Measurements from ENCODE around the gene INSRR. TPM values are rescaled to one million over a fixed set of nuclear protein-coding genes. Genes with fewer than 3 reads are reported as not detected.

Gene INSRR
- total RNA-seq, 1 experiment from 2014 or later, result not detected

- CTCF ChIA-PET, result interaction anchor here (0.7 kb wide), 1 partner anchor 226 kb away, joined by 3 read pairs; no protein-coding TSS in a partner anchor
- in situ Hi-C loops (cut with HindIII; ENCODE audit: low pct_unique_long_range_greater_than_20kb, low sequenced_read_pairs) (no loop called here), intact Hi-C loops (cut with micrococcal nuclease; ENCODE audit: unreplicated experiment) (no loop called here)
- H3K9me3 ChIP-seq (ENCODE audit: control insufficient read depth, insufficient read depth, low read depth, low read length), result no peaks in the 10 kb centered on the region
- no peaks in the 10 kb centered on the region for H3K27me3 ChIP-seq (ENCODE audit: control insufficient read depth, insufficient read depth, low read length)
- no peaks in the 10 kb centered on the region for H3K36me3 ChIP-seq (ENCODE audit: control insufficient read depth, insufficient read depth, low read length)
- H3K4me3 ChIP-seq (ENCODE audit: low read depth in 2 of 2, low read length in 2 of 2), result peak overlapping the region; percentile 30 to 52
- POLR2A ChIA-PET, result interaction anchor here (0.6 kb wide), 1 partner anchor 23 kb away, joined by 6 read pairs; no protein-coding TSS in a partner anchor
- peak overlapping the region; percentile 52; the same call in 1 of the 2 replicates for H3K27ac ChIP-seq (ENCODE audit: low read length)
- peaks cover 5% of the 10 kb centered on the region; the same call in 1 of the 2 replicates for H3K4me1 ChIP-seq (ENCODE audit: control insufficient read depth, insufficient read depth, low read length)
- BruUV-seq (replicated peaks), result no TSS peak
- TF ChIP-seq POLR2AphosphoS5 (IDR thresholded peaks at IDR 0.05; ENCODE audit: low read depth, low read length), result no peak
- TF ChIP-seq SIN3A (IDR thresholded peaks at IDR 0.05; ENCODE audit: borderline replicate concordance, insufficient read depth, low read depth, low read length), result no peak
- TF ChIP-seq CTCF (IDR thresholded peaks at IDR 0.05), result no peak
- TF ChIP-seq TCF7L2 (IDR thresholded peaks at IDR 0.05; ENCODE audit: low read depth, low read length), result no peak
- TF ChIP-seq REST (IDR thresholded peaks at IDR 0.05; ENCODE audit: insufficient read depth in 1 of 2, low read depth in 2 of 2, low read length in 1 of 2), result no peak
- ATAC-seq (no peak), DNase-seq (ENCODE audit: low read depth, low spot score) (no peak)
Measured at GRCh38 chr1:156813298-156813697, 45.6 kb downstream of the INSRR start.

- POLR2A ChIA-PET, result interaction anchor here (0.6 kb wide), 1 partner anchor 22 kb away, joined by 6 read pairs; no protein-coding TSS in a partner anchor
- BruUV-seq (replicated peaks), result no TSS peak
Measured at GRCh38 chr1:156812293-156812990, 46.5 kb downstream of the INSRR start.

DNA sequence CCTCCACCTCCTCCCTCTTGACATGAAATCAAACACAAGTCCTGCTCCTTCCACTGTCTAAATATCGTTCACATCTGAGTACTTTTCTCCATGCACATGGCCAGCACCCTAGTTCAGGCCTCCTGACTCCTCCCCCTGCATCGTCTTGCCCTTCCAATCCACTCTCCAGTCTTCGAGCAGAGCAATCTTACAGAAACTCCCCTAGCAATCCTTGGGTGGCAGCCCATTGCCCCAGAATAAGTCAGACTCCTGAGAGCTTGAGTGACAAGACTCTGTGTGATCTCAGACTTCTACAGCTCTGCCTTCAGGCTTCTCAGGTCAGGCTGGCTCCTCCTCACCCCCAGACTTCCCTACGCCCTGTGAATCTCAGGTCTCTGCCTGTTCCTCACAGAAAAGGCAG lies 47.7 kb downstream of the INSRR start:
- Histone ChIP-seq H3K4me1 (ENCODE audit: control insufficient read depth, insufficient read depth, low read length) (peaks cover 5% of the 10 kb centered on the region; the same call in 1 of the 2 replicates), H3K27ac (ENCODE audit: low read length) (no peak overlapping the region), H3K9me3 (ENCODE audit: control insufficient read depth, insufficient read depth, low read depth, low read length) (no peaks in the 10 kb centered on the region), H3K4me3 (ENCODE audit: low read depth in 2 of 2, low read length in 2 of 2) (no peak overlapping the region), H3K27me3 (ENCODE audit: control insufficient read depth, insufficient read depth, low read length) (no peaks in the 10 kb centered on the region), H3K36me3 (ENCODE audit: control insufficient read depth, insufficient read depth, low read length) (no peaks in the 10 kb centered on the region)
- POLR2A ChIA-PET, result no interaction called here
- CTCF ChIA-PET, result no interaction called here
- intact Hi-C loops (cut with micrococcal nuclease; ENCODE audit: unreplicated experiment), result no loop called here
- BruUV-seq (replicated peaks), result no TSS peak
- DNase-seq (ENCODE audit: low read depth, low spot score) (no peak), ATAC-seq (no peak)
- in situ Hi-C loops (cut with HindIII; ENCODE audit: low pct_unique_long_range_greater_than_20kb, low sequenced_read_pairs), result no loop called here
- TF ChIP-seq REST (IDR thresholded peaks at IDR 0.05; ENCODE audit: insufficient read depth in 1 of 2, low read depth in 2 of 2, low read length in 1 of 2), result no peak
- no peak for TF ChIP-seq SIN3A (IDR thresholded peaks at IDR 0.05; ENCODE audit: borderline replicate concordance, insufficient read depth, low read depth, low read length)
- TF ChIP-seq TCF7L2 (IDR thresholded peaks at IDR 0.05; ENCODE audit: low read depth, low read length), result no peak
- TF ChIP-seq POLR2AphosphoS5 (IDR thresholded peaks at IDR 0.05; ENCODE audit: low read depth, low read length), result no peak
- no peak for TF ChIP-seq CTCF (IDR thresholded peaks at IDR 0.05)

More at GRCh38 chr1:156812293-156812990, 46.5 kb downstream of the INSRR start:
- Histone ChIP-seq H3K9me3 (ENCODE audit: control insufficient read depth, insufficient read depth, low read depth, low read length) (no peaks in the 10 kb centered on the region), H3K36me3 (ENCODE audit: control insufficient read depth, insufficient read depth, low read length) (no peaks in the 10 kb centered on the region), H3K27ac (ENCODE audit: low read length) (no peak overlapping the region), H3K4me3 (ENCODE audit: low read depth in 2 of 2, low read length in 2 of 2) (no peak overlapping the region), H3K4me1 (ENCODE audit: control insufficient read depth, insufficient read depth, low read length) (peaks cover 5% of the 10 kb centered on the region; the same call in 1 of the 2 replicates), H3K27me3 (ENCODE audit: control insufficient read depth, insufficient read depth, low read length) (no peaks in the 10 kb centered on the region)
- CTCF ChIA-PET, result interaction anchor here (0.6 to 0.7 kb wide), 2 partner anchors 27 to 225 kb away, joined by 3 read pairs; no protein-coding TSS in a partner anchor
- TF ChIP-seq POLR2AphosphoS5 (IDR thresholded peaks at IDR 0.05; ENCODE audit: low read depth, low read length), result no peak
- ATAC-seq (no peak), DNase-seq (ENCODE audit: low read depth, low spot score) (no peak)
- intact Hi-C loops (cut with micrococcal nuclease; ENCODE audit: unreplicated experiment), result no loop called here
- in situ Hi-C loops (cut with HindIII; ENCODE audit: low pct_unique_long_range_greater_than_20kb, low sequenced_read_pairs), result no loop called here
